ENCODE data around the gene SUGP1.

The SUGP1 gene

DNA sequence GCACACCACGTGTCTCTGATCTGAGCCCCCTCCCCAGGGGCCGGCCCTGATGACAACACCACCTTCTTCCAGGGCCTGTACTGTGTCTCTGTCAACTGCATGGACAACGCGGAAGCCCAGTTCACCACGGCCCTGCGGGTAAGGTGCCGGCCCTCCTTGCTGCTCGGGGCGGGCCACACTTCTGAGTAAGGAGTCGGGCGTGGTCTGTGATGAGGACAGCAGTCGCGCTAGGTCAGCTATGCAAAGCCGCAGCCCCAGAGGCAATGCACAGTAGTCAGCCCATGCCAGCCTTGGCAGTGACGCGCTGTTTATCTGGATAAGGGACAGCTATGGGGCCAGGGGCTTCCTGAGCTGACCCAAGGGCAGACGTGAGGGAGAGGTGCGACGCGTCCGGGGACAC, 24.9 kb upstream of the SUGP1 start:
- Histone ChIP-seq H4K20me1 (ENCODE audit: insufficient read depth, low read length) (0 out of 2 replicates have a peak, but pooled peaks cover 5% of the 10 kb centered on the region), H3K79me2 (ENCODE audit: low read length) (no peaks in the 10 kb centered on the region), H3K4me2 (ENCODE audit: low read length) (no peak overlapping the region), H3K36me3 (replicated peaks; ENCODE audit: low read depth, low read length) (peaks cover 63% of the 10 kb centered on the region), H3K4me1 (ENCODE audit: low read length) (no peaks in the 10 kb centered on the region), H3K27me3 (ENCODE audit: low read depth, low read length) (no peaks in the 10 kb centered on the region), H2AFZ (ENCODE audit: low read depth, low read length) (no peak overlapping the region), H3K9me3 (ENCODE audit: insufficient read depth, low read length) (no peaks in the 10 kb centered on the region), H3K4me3 (ENCODE audit: low read length) (no peak overlapping the region), H3K27ac (ENCODE audit: low read length) (no peak overlapping the region), H3K9ac (ENCODE audit: low read length) (no peak overlapping the region)
- TF ChIP-seq, protein P1, sequence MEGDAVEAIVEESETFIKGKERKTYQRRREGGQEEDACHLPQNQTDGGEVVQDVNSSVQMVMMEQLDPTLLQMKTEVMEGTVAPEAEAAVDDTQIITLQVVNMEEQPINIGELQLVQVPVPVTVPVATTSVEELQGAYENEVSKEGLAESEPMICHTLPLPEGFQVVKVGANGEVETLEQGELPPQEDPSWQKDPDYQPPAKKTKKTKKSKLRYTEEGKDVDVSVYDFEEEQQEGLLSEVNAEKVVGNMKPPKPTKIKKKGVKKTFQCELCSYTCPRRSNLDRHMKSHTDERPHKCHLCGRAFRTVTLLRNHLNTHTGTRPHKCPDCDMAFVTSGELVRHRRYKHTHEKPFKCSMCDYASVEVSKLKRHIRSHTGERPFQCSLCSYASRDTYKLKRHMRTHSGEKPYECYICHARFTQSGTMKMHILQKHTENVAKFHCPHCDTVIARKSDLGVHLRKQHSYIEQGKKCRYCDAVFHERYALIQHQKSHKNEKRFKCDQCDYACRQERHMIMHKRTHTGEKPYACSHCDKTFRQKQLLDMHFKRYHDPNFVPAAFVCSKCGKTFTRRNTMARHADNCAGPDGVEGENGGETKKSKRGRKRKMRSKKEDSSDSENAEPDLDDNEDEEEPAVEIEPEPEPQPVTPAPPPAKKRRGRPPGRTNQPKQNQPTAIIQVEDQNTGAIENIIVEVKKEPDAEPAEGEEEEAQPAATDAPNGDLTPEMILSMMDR (IDR thresholded peaks at IDR 0.05; ENCODE audit: low read depth, low read length), result no peak
- no peak for TF ChIP-seq EZH2phosphoT487 (IDR thresholded peaks at IDR 0.05; ENCODE audit: low read depth)

DNA sequence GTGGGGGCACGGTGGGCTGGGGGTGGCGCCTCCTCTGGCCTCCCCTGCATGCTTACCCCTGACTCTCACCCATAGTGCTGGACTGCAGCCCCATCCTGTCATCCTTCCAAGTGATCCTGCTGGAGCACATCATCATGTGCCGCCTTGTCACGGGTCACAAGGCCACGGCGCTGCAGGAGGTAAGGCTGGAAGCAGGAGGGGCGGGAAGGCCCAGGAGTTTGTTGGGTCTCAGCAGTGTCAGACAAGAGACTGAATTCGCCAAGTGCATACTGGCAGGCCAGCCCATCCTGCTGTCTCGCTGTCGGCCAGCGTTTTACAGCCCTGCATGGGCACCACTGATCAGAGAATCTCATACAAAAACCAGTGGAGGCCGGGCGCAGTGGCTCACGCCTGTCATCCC, 23.5 kb upstream of the SUGP1 start:
- peaks cover 56% of the 10 kb centered on the region for H3K36me3 ChIP-seq (replicated peaks; ENCODE audit: low read depth, low read length)
- H3K4me1 ChIP-seq (ENCODE audit: low read length), result no peaks in the 10 kb centered on the region
- 0 out of 2 replicates have a peak, but pooled peaks cover 5% of the 10 kb centered on the region for H4K20me1 ChIP-seq (ENCODE audit: insufficient read depth, low read length)
- TF ChIP-seq EZH2phosphoT487 (IDR thresholded peaks at IDR 0.05; ENCODE audit: low read depth), result no peak
- TF ChIP-seq, protein P1 (IDR thresholded peaks at IDR 0.05; ENCODE audit: low read depth, low read length), result no peak
- H3K79me2 ChIP-seq (ENCODE audit: low read length), result no peaks in the 10 kb centered on the region
- H2AFZ ChIP-seq (ENCODE audit: low read depth, low read length), result no peak overlapping the region
- no peak overlapping the region for H3K9ac ChIP-seq (ENCODE audit: low read length)
- no peaks in the 10 kb centered on the region for H3K27me3 ChIP-seq (ENCODE audit: low read depth, low read length)
- H3K4me2 ChIP-seq (ENCODE audit: low read length), result no peak overlapping the region
- H3K27ac ChIP-seq (ENCODE audit: low read length), result no peak overlapping the region
- no peak overlapping the region for H3K4me3 ChIP-seq (ENCODE audit: low read length)
- no peaks in the 10 kb centered on the region for H3K9me3 ChIP-seq (ENCODE audit: insufficient read depth, low read length)

DNA sequence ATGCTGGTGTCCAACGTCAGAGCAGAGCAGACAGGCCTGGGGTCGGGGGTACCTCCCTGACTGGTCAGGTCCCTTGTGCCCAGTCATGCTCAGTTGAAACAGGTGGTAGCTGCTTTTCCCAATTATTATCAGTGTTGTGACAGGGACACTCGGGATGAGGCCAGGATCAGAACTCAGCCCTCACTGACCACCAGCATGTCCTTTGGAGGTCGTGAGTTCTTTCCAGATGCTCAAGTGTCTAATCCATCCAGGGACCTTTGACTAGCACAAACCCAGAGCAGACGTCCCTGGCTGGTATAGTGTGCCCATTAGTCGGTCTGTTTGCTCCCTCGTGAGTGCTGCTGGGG, 22.7 kb upstream of the SUGP1 start:
- TF ChIP-seq EZH2phosphoT487 (IDR thresholded peaks at IDR 0.05; ENCODE audit: low read depth), result no peak
- TF ChIP-seq, protein P1 (IDR thresholded peaks at IDR 0.05; ENCODE audit: low read depth, low read length), result no peak; the same call in 1 of the 2 replicates
- H3K9ac ChIP-seq (ENCODE audit: low read length), result no peak overlapping the region
- 0 out of 2 replicates have a peak, but pooled peaks cover 5% of the 10 kb centered on the region for H4K20me1 ChIP-seq (ENCODE audit: insufficient read depth, low read length)
- no peaks in the 10 kb centered on the region for H3K9me3 ChIP-seq (ENCODE audit: insufficient read depth, low read length)
- no peak overlapping the region for H3K4me3 ChIP-seq (ENCODE audit: low read length)
- H3K4me2 ChIP-seq (ENCODE audit: low read length), result no peak overlapping the region
- H3K36me3 ChIP-seq (replicated peaks; ENCODE audit: low read depth, low read length), result peaks cover 58% of the 10 kb centered on the region
- no peaks in the 10 kb centered on the region for H3K27me3 ChIP-seq (ENCODE audit: low read depth, low read length)
- no peaks in the 10 kb centered on the region for H3K79me2 ChIP-seq (ENCODE audit: low read length)
- no peaks in the 10 kb centered on the region for H3K4me1 ChIP-seq (ENCODE audit: low read length)
- H3K27ac ChIP-seq (ENCODE audit: low read length), result no peak overlapping the region
- H2AFZ ChIP-seq (ENCODE audit: low read depth, low read length), result no peak overlapping the region

DNA sequence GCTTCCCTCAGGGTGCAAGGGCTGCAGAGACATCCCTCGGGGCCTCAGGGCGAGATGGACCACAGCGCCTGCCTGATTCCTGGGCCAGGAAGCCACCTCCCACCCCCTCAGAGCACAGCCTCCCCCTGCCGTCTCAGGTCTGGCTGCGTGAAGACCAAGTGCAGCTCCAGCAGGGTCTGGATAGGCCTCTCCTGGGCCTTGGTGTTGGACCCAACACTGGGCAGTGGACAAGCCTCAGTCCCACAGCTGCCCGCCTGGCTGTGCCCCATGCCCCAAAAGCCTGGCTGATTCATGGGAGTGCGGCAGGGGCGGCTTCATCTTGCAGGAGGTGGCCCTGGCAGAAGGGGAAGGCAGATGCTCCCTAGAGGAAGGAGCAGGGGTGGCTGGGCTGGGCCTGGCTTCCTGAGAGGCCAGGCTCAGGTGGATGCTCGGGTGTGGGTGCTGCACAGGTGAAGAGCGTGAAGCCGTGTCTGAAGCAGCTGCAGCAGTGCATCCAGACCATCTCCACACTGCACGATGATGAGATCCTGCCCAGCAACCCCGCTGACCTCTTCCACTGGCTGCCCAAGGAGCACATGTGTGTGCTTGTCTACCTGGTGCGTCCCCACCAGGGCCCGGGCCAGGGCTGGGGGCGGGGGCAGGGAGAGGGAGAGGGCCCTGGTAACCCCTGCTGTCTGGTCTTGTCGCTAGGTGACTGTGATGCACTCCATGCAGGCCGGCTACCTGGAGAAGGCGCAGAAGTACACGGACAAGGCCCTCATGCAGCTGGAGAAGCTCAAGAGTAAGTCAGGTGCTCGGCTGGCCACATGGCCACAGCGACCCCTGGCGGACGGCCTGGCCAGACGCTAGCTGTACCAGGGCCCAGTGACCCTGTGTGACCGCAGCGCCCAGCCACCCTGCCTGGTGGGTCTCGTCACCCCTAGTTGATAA, 22.0 kb upstream of the SUGP1 start:
- TF ChIP-seq EZH2phosphoT487 (IDR thresholded peaks at IDR 0.05; ENCODE audit: low read depth), result no peak
- TF ChIP-seq, protein P1 (IDR thresholded peaks at IDR 0.05; ENCODE audit: low read depth, low read length), result peak; percentile 92
- Histone ChIP-seq H3K9me3 (ENCODE audit: insufficient read depth, low read length) (no peaks in the 10 kb centered on the region), H2AFZ (ENCODE audit: low read depth, low read length) (no peak overlapping the region), H3K27ac (ENCODE audit: low read length) (no peak overlapping the region), H3K4me2 (ENCODE audit: low read length) (no peak overlapping the region), H3K36me3 (replicated peaks; ENCODE audit: low read depth, low read length) (peaks cover 65% of the 10 kb centered on the region), H3K4me1 (ENCODE audit: low read length) (no peaks in the 10 kb centered on the region), H3K4me3 (ENCODE audit: low read length) (no peak overlapping the region), H4K20me1 (ENCODE audit: insufficient read depth, low read length) (0 out of 2 replicates have a peak, but pooled peaks cover 5% of the 10 kb centered on the region), H3K27me3 (ENCODE audit: low read depth, low read length) (no peaks in the 10 kb centered on the region), H3K9ac (ENCODE audit: low read length) (no peak overlapping the region), H3K79me2 (ENCODE audit: low read length) (no peaks in the 10 kb centered on the region)

Data from OCI-LY3 (cell line).